Spinal cord (tissue), 10 donors: ENCODE data around the gene THSD4. TPM values are rescaled to one million over a fixed set of nuclear protein-coding genes. Genes with fewer than 3 reads are reported as not detected.

Source experiments
- DNase-seq, 6 donors: peaks; one replicate each; pipeline versions ENCODE4 v3.0.0 to v3.0.0-alpha.2; 2013 to 2015; ENCODE audit warnings: low spot score in 6 of 6, low read depth in 4 of 6
- H3K27ac ChIP-seq: one replicate; pipeline ENCODE4 v1.5.1; 2013; ENCODE audit warnings: low read depth, low read length, control low read depth
- H3K27me3 ChIP-seq: one replicate; pipeline ENCODE4 v1.6.1; 2013; ENCODE audit warnings: low read length; ENCODE audit not compliant: control insufficient read depth, insufficient read depth
- H3K36me3 ChIP-seq: one replicate; pipeline ENCODE4 v1.6.1; 2013; ENCODE audit warnings: low read length; ENCODE audit not compliant: control insufficient read depth, insufficient read depth
- H3K4me1 ChIP-seq: one replicate; pipeline ENCODE4 v1.6.1; 2013; ENCODE audit warnings: low read length; ENCODE audit not compliant: control insufficient read depth, insufficient read depth
- H3K4me3 ChIP-seq: one replicate; pipeline ENCODE4 v1.5.1; 2013; ENCODE audit warnings: low read depth, low read length, control low read depth
- H3K9me3 ChIP-seq: one replicate; pipeline ENCODE4 v1.6.1; 2013; ENCODE audit warnings: low read length; ENCODE audit not compliant: control insufficient read depth, insufficient read depth
- WGBS: methylation state at CpG from one replicate; pipeline ENCODE4 v1.1.5; 2013; ENCODE audit warnings: missing lambda C conversion rate; ENCODE audit not compliant: insufficient coverage; 5-methylcytosine and 5-hydroxymethylcytosine counted together
- polyA plus RNA-seq, 2 donors: library from polyadenylated mRNA; unstranded; fragments of 120-200 nt; gene quantifications; one replicate each; pipeline ENCODE4 v1.2.1, GENCODE V29; 2013; ENCODE audit not compliant: insufficient read length in 2 of 2
- total RNA-seq, 2 donors: library from RNA; depleted of rRNA in 1 of 2; stranded (reverse); fragments of 120-200 nt in 1 of 2; fragments of >200 nt in 1 of 2; gene quantifications; one replicate each; pipeline versions ENCODE4 v1.2.3 to v1.2.4, GENCODE V29; 2013 to 2014
- donor health status: healthy.

THSD4 gene
- total and polyA plus RNA-seq, 4 donors, result 18.2 to 127 (median 63.2) TPM

GRCh38 chr15:71225851-71226250 lies 110.6 kb downstream of the THSD4 start:
- no CpG with 5 or more reads among the region's 2 CpGs for WGBS
- DNase-seq, result no peak
- no peak overlapping the region for H3K27ac ChIP-seq
- no peaks in the 10 kb centered on the region for H3K36me3 ChIP-seq
- no peaks in the 10 kb centered on the region for H3K4me1 ChIP-seq
- no peaks in the 10 kb centered on the region for H3K9me3 ChIP-seq
- H3K4me3 ChIP-seq, result no peak overlapping the region
- no peaks in the 10 kb centered on the region for H3K27me3 ChIP-seq

- WGBS, result 73% methylated on average over 5 of the region's 15 CpGs
- peak in 1 of 6 donors; percentile 51 for DNase-seq
- no peak overlapping the region for H3K27ac ChIP-seq
Observed at GRCh38 chr15:71226536-71227455, 111.5 kb downstream of the THSD4 start.

GRCh38 chr15:71228403-71228802 lies 113.1 kb downstream of the THSD4 start:
- 93% methylated on average over 1 of the region's 1 CpG for WGBS
- H3K36me3 ChIP-seq, result no peaks in the 10 kb centered on the region
- no peaks in the 10 kb centered on the region for H3K9me3 ChIP-seq
- no peak overlapping the region for H3K4me3 ChIP-seq
- H3K27me3 ChIP-seq, result no peaks in the 10 kb centered on the region
- DNase-seq, result no peak
- H3K27ac ChIP-seq, result no peak overlapping the region
- no peaks in the 10 kb centered on the region for H3K4me1 ChIP-seq

More at GRCh38 chr15:71226536-71227455, 111.5 kb downstream of the THSD4 start:
- no peaks in the 10 kb centered on the region for H3K36me3 ChIP-seq
- no peak overlapping the region for H3K4me3 ChIP-seq
- H3K9me3 ChIP-seq, result no peaks in the 10 kb centered on the region
- H3K27me3 ChIP-seq, result no peaks in the 10 kb centered on the region
- H3K4me1 ChIP-seq, result no peaks in the 10 kb centered on the region

GRCh38 chr15:71230303-71230702 lies 115.0 kb downstream of the THSD4 start:
- Histone ChIP-seq H3K27ac (no peak overlapping the region), H3K4me3 (no peak overlapping the region), H3K4me1 (peaks cover 4% of the 10 kb centered on the region), H3K9me3 (no peaks in the 10 kb centered on the region), H3K36me3 (no peaks in the 10 kb centered on the region), H3K27me3 (no peaks in the 10 kb centered on the region)
- no peak for DNase-seq
- WGBS, result 85% methylated on average over 7 of the region's 8 CpGs

GRCh38 chr15:71231758-71232157 lies 116.5 kb downstream of the THSD4 start:
- peak in 1 of 6 donors; percentile 43 for DNase-seq
- WGBS, result 72% methylated on average over 5 of the region's 6 CpGs
- H3K27me3 ChIP-seq, result no peaks in the 10 kb centered on the region
- no peaks in the 10 kb centered on the region for H3K36me3 ChIP-seq
- no peak overlapping the region for H3K4me3 ChIP-seq
- H3K27ac ChIP-seq, result no peak overlapping the region
- peaks cover 12% of the 10 kb centered on the region for H3K4me1 ChIP-seq
- no peaks in the 10 kb centered on the region for H3K9me3 ChIP-seq

- H3K27me3 ChIP-seq, result no peaks in the 10 kb centered on the region
- no peaks in the 10 kb centered on the region for H3K36me3 ChIP-seq
- DNase-seq, result no peak
- no peak overlapping the region for H3K4me3 ChIP-seq
- 94% methylated on average over 5 of the region's 5 CpGs for WGBS
- H3K27ac ChIP-seq, result no peak overlapping the region
- peaks cover 12% of the 10 kb centered on the region for H3K4me1 ChIP-seq
- H3K9me3 ChIP-seq, result no peaks in the 10 kb centered on the region
Observed at GRCh38 chr15:71232411-71232810, 117.1 kb downstream of the THSD4 start.

- H3K9me3 ChIP-seq, result no peaks in the 10 kb centered on the region
- DNase-seq, result peak in 3 of 6 donors; percentile 13 to 69 (median 67)
- no peaks in the 10 kb centered on the region for H3K36me3 ChIP-seq
- 79% methylated on average over 8 of the region's 11 CpGs for WGBS
- H3K27ac ChIP-seq, result no peak overlapping the region
- H3K27me3 ChIP-seq, result no peaks in the 10 kb centered on the region
- H3K4me3 ChIP-seq, result no peak overlapping the region
- peaks cover 12% of the 10 kb centered on the region for H3K4me1 ChIP-seq
Observed at GRCh38 chr15:71237456-71238188, 122.4 kb downstream of the THSD4 start.

GRCh38 chr15:71238926-71239325 lies 123.7 kb downstream of the THSD4 start:
- Histone ChIP-seq H3K9me3 (no peaks in the 10 kb centered on the region), H3K4me1 (peaks cover 10% of the 10 kb centered on the region), H3K36me3 (no peaks in the 10 kb centered on the region), H3K4me3 (no peak overlapping the region), H3K27ac (no peak overlapping the region), H3K27me3 (no peaks in the 10 kb centered on the region)
- no peak for DNase-seq
- WGBS, result 60% methylated on average over 1 of the region's 1 CpG

GRCh38 chr15:71239592-71240364 lies 124.5 kb downstream of the THSD4 start:
- no peak for DNase-seq
- Histone ChIP-seq H3K36me3 (no peaks in the 10 kb centered on the region), H3K27ac (no peak overlapping the region), H3K4me3 (no peak overlapping the region), H3K9me3 (no peaks in the 10 kb centered on the region), H3K27me3 (no peaks in the 10 kb centered on the region), H3K4me1 (peaks cover 8% of the 10 kb centered on the region)
- WGBS, result 78% methylated on average over 8 of the region's 10 CpGs
